ENCODE data around the gene SOX6.

The SOX6 gene

GRCh38 chr11:16158426-16158994 is 197.8 kb downstream of the SOX6 start:
- no peaks in the 10 kb centered on the region for H3K9me3 ChIP-seq (ENCODE audit: insufficient read depth, low read length)
- no peak overlapping the region for H2AFZ ChIP-seq (ENCODE audit: low read depth, low read length)
- no peaks in the 10 kb centered on the region for H3K36me3 ChIP-seq (replicated peaks; ENCODE audit: low read depth, low read length)
- H3K4me3 ChIP-seq (ENCODE audit: low read length): no peak overlapping the region
- H3K27ac ChIP-seq (ENCODE audit: low read length): no peak overlapping the region
- no peaks in the 10 kb centered on the region for H3K79me2 ChIP-seq (ENCODE audit: low read length)
- H3K4me2 ChIP-seq (ENCODE audit: low read length): no peak overlapping the region
- no peak for TF ChIP-seq EZH2phosphoT487 (IDR thresholded peaks at IDR 0.05; ENCODE audit: low read depth)
- TF ChIP-seq, protein P1, sequence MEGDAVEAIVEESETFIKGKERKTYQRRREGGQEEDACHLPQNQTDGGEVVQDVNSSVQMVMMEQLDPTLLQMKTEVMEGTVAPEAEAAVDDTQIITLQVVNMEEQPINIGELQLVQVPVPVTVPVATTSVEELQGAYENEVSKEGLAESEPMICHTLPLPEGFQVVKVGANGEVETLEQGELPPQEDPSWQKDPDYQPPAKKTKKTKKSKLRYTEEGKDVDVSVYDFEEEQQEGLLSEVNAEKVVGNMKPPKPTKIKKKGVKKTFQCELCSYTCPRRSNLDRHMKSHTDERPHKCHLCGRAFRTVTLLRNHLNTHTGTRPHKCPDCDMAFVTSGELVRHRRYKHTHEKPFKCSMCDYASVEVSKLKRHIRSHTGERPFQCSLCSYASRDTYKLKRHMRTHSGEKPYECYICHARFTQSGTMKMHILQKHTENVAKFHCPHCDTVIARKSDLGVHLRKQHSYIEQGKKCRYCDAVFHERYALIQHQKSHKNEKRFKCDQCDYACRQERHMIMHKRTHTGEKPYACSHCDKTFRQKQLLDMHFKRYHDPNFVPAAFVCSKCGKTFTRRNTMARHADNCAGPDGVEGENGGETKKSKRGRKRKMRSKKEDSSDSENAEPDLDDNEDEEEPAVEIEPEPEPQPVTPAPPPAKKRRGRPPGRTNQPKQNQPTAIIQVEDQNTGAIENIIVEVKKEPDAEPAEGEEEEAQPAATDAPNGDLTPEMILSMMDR (IDR thresholded peaks at IDR 0.05; ENCODE audit: low read depth, low read length): no peak
- no peaks in the 10 kb centered on the region for H3K27me3 ChIP-seq (ENCODE audit: low read depth, low read length)
- no peaks in the 10 kb centered on the region for H3K4me1 ChIP-seq (ENCODE audit: low read length)
- no peaks in the 10 kb centered on the region for H4K20me1 ChIP-seq (ENCODE audit: insufficient read depth, low read length)
- H3K9ac ChIP-seq (ENCODE audit: low read length): no peak overlapping the region

DNA sequence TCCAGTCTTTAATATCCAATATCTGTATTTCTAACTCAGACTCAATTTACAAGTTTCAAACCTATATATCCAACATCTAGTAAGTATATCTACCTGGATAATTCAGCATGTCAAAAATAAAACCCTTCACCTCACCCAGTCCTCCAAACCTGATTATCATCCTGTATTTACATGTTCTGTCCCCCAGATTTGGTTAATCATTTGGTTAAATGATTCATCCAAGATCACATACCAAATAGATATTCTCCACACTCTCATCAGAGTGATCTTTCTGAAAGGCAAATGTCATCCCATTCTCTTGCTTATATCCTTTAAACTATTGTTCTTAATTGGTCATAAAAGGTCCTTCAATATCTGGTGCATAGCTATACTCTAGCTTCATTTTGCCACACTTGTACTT is 199.0 kb downstream of the SOX6 start:
- no peak overlapping the region for H2AFZ ChIP-seq (ENCODE audit: low read depth, low read length)
- H3K27ac ChIP-seq (ENCODE audit: low read length): no peak overlapping the region
- no peaks in the 10 kb centered on the region for H3K36me3 ChIP-seq (replicated peaks; ENCODE audit: low read depth, low read length)
- H3K4me1 ChIP-seq (ENCODE audit: low read length): no peaks in the 10 kb centered on the region
- no peaks in the 10 kb centered on the region for H3K9me3 ChIP-seq (ENCODE audit: insufficient read depth, low read length)
- no peaks in the 10 kb centered on the region for H4K20me1 ChIP-seq (ENCODE audit: insufficient read depth, low read length)
- no peak overlapping the region for H3K9ac ChIP-seq (ENCODE audit: low read length)
- H3K79me2 ChIP-seq (ENCODE audit: low read length): no peaks in the 10 kb centered on the region
- no peak overlapping the region for H3K4me3 ChIP-seq (ENCODE audit: low read length)
- H3K4me2 ChIP-seq (ENCODE audit: low read length): no peak overlapping the region
- H3K27me3 ChIP-seq (ENCODE audit: low read depth, low read length): no peaks in the 10 kb centered on the region
- TF ChIP-seq EZH2phosphoT487 (IDR thresholded peaks at IDR 0.05; ENCODE audit: low read depth): no peak
- TF ChIP-seq, protein P1 (IDR thresholded peaks at IDR 0.05; ENCODE audit: low read depth, low read length): no peak

DNA sequence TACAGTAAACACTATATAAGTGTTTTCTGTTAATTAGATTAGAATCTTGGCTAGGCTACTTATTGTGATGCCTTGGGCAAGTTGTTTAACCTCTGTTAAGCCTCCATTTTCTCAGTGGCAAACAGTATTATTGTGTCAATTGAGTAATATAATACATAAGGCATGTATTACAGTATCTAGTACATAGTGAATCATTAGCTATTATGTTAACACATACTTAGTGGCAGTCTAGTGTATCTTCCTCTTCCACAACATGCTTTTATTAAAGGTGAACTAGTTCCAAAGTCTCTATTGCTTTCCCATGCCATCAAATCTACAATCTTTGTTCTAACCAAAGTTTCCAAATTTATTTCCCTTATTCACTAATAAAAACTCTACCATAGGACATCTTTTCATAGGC is 200.9 kb downstream of the SOX6 start:
- Histone ChIP-seq H3K4me1 (ENCODE audit: low read length) (peaks cover 14% of the 10 kb centered on the region), H3K4me3 (ENCODE audit: low read length) (no peak overlapping the region), H3K79me2 (ENCODE audit: low read length) (no peaks in the 10 kb centered on the region), H3K27ac (ENCODE audit: low read length) (no peak overlapping the region), H3K4me2 (ENCODE audit: low read length) (no peak overlapping the region), H2AFZ (ENCODE audit: low read depth, low read length) (no peak overlapping the region), H3K9me3 (ENCODE audit: insufficient read depth, low read length) (no peaks in the 10 kb centered on the region), H3K36me3 (replicated peaks; ENCODE audit: low read depth, low read length) (no peaks in the 10 kb centered on the region), H3K9ac (ENCODE audit: low read length) (no peak overlapping the region), H3K27me3 (ENCODE audit: low read depth, low read length) (no peaks in the 10 kb centered on the region), H4K20me1 (ENCODE audit: insufficient read depth, low read length) (no peaks in the 10 kb centered on the region)
- TF ChIP-seq, protein P1 (IDR thresholded peaks at IDR 0.05; ENCODE audit: low read depth, low read length): no peak
- TF ChIP-seq EZH2phosphoT487 (IDR thresholded peaks at IDR 0.05; ENCODE audit: low read depth): no peak

- Histone ChIP-seq H3K27ac (ENCODE audit: low read length) (no peak overlapping the region), H2AFZ (ENCODE audit: low read depth, low read length) (no peak overlapping the region), H3K36me3 (replicated peaks; ENCODE audit: low read depth, low read length) (no peaks in the 10 kb centered on the region), H3K9ac (ENCODE audit: low read length) (no peak overlapping the region), H3K4me1 (ENCODE audit: low read length) (peaks cover 15% of the 10 kb centered on the region), H3K79me2 (ENCODE audit: low read length) (no peaks in the 10 kb centered on the region), H3K9me3 (ENCODE audit: insufficient read depth, low read length) (no peaks in the 10 kb centered on the region), H3K27me3 (ENCODE audit: low read depth, low read length) (0 out of 2 replicates have a peak, but pooled peaks cover under 1% of the 10 kb centered on the region), H4K20me1 (ENCODE audit: insufficient read depth, low read length) (no peaks in the 10 kb centered on the region), H3K4me2 (ENCODE audit: low read length) (no peak overlapping the region), H3K4me3 (ENCODE audit: low read length) (no peak overlapping the region)
- TF ChIP-seq, protein P1 (IDR thresholded peaks at IDR 0.05; ENCODE audit: low read depth, low read length): no peak
- TF ChIP-seq EZH2phosphoT487 (IDR thresholded peaks at IDR 0.05; ENCODE audit: low read depth): no peak
Observed at GRCh38 chr11:16154715-16155396, 201.5 kb downstream of the SOX6 start.
